IMR-90 (cell line): ENCODE data around the gene OR11G2. TPM values are rescaled to one million over a fixed set of nuclear protein-coding genes. Genes with fewer than 3 reads are reported as not detected.
"Not testable (repeated sequence)": the region's sequence is repeated elsewhere in the genome, so short reads cannot be mapped to it uniquely, and the experiment has no call there.

Experiments
- ATAC-seq: fragments of 200-7000 bp; cut with Tn5 transposase; 2 replicates; pipeline ENCODE4 v1.9.1; 2020; ENCODE audit warnings: low read depth, mild to moderate bottlenecking, moderate library complexity
- BruUV-seq: library from RNA; stranded (reverse); fragments of 400-500 nt; replicated peaks from 2 replicates; lab custom pipeline; 2021; lab: Mats Ljungman, UMichigan
- CTCF ChIA-PET: fragments of 300-600 bp; formaldehyde crosslinking; extraction: SDS; loops from one replicate; lab custom pipeline; 2021; ENCODE audit warnings: antibody characterized with exemption; lab: Yijun Ruan, JAX
- POLR2A ChIA-PET: fragments of 300-600 bp; sonication (Branson Sonifier 250); formaldehyde crosslinking; loops from one replicate; lab custom pipeline; 2022; ENCODE audit warnings: antibody characterized with exemption; ENCODE audit not compliant: unreplicated experiment; lab: Charles Lee
- DNase-seq: peaks from one replicate; pipeline ENCODE4 v3.0.0; 2013
- H2AFZ ChIP-seq: replicated peaks from 2 replicates; pipeline ENCODE3; 2013; ENCODE audit warnings: low read length, mild to moderate bottlenecking; ENCODE audit not compliant: poor library complexity
- H2AK5ac ChIP-seq: 2 replicates; pipeline ENCODE4 v1.6.1; 2013; ENCODE audit warnings: low read depth, low read length, inconsistent platforms
- H2AK9ac ChIP-seq: replicated peaks from 2 replicates; pipeline ENCODE3; 2013; ENCODE audit warnings: mild to moderate bottlenecking, low read depth, low read length, moderate library complexity; ENCODE audit not compliant: poor library complexity
- H2BK120ac ChIP-seq: 2 replicates; pipeline ENCODE4 v1.6.1; 2013; ENCODE audit warnings: low read depth, low read length, inconsistent platforms
- H2BK15ac ChIP-seq: 3 replicates; pipeline ENCODE4 v1.6.1; 2013; ENCODE audit warnings: low read depth, low read length, inconsistent platforms
- H2BK20ac ChIP-seq: 2 replicates; pipeline ENCODE4 v1.6.1; 2013; ENCODE audit warnings: low read depth, mild to moderate bottlenecking, inconsistent platforms, low read length, moderate library complexity
- H2BK5ac ChIP-seq: 2 replicates; pipeline ENCODE4 v1.6.1; 2013; ENCODE audit warnings: mild to moderate bottlenecking, low read depth, low read length, inconsistent platforms; ENCODE audit not compliant: poor library complexity, severe bottlenecking
- H3K14ac ChIP-seq: replicated peaks from 2 replicates; pipeline ENCODE4 v1.6.1; 2013; ENCODE audit warnings: low read depth, low read length, inconsistent platforms
- H3K18ac ChIP-seq: 2 replicates; pipeline ENCODE4 v1.6.1; 2013; ENCODE audit warnings: low read depth, low read length, control low read depth
- H3K23ac ChIP-seq: 2 replicates; pipeline ENCODE4 v1.6.1; 2013; ENCODE audit warnings: low read depth, low read length, inconsistent platforms
- H3K27ac ChIP-seq: 2 replicates; pipeline ENCODE4 v1.5.1; 2013; ENCODE audit warnings: mild to moderate bottlenecking, control low read depth, low read length; ENCODE audit not compliant: insufficient read depth
- H3K27me3 ChIP-seq: 2 replicates; pipeline ENCODE4 v1.6.1; 2013; ENCODE audit warnings: low read length; ENCODE audit not compliant: control insufficient read depth, insufficient read depth
- H3K36me3 ChIP-seq: 2 replicates; pipeline ENCODE4 v1.6.1; 2013; ENCODE audit warnings: low read length, mixed read lengths; ENCODE audit not compliant: control insufficient read depth, insufficient read depth
- H3K4ac ChIP-seq: 2 replicates; pipeline ENCODE4 v1.6.1; 2013; ENCODE audit warnings: low read depth, low read length, inconsistent platforms
- H3K4me1 ChIP-seq: 2 replicates; pipeline ENCODE4 v1.6.1; 2013; ENCODE audit warnings: low read length, mixed read lengths; ENCODE audit not compliant: control insufficient read depth, insufficient read depth
- H3K4me2 ChIP-seq: 2 replicates; pipeline ENCODE4 v1.6.1; 2013; ENCODE audit warnings: low read depth, mild to moderate bottlenecking, control low read depth, low read length, moderate library complexity
- H3K4me3 ChIP-seq: 2 replicates; pipeline ENCODE4 v1.5.1; 2013; ENCODE audit warnings: low read depth, mild to moderate bottlenecking, control low read depth, low read length, moderate library complexity; ENCODE audit not compliant: insufficient read depth
- H3K56ac ChIP-seq: 2 replicates; pipeline ENCODE4 v1.6.1; 2013; ENCODE audit warnings: low read length, inconsistent platforms; ENCODE audit not compliant: insufficient read depth; ENCODE audit errors: extremely low read depth
- H3K79me1 ChIP-seq, 2 experiments: 2 replicates each; pipeline ENCODE4 v1.6.1; 2013; ENCODE audit warnings: low read length in 2 of 2, inconsistent platforms in 1 of 2, low read depth in 1 of 2
- H3K9ac ChIP-seq: 2 replicates; pipeline ENCODE4 v1.6.1; 2013; ENCODE audit warnings: low read depth, low read length, control low read depth
- H3K9me1 ChIP-seq: 2 replicates; pipeline ENCODE4 v1.6.1; 2013; ENCODE audit warnings: low read length, inconsistent platforms; ENCODE audit not compliant: insufficient read depth
- H3K9me3 ChIP-seq: 2 replicates; pipeline ENCODE4 v1.6.1; 2013; ENCODE audit warnings: low read length; ENCODE audit not compliant: control insufficient read depth, insufficient read depth
- H4K20me1 ChIP-seq: 2 replicates; pipeline ENCODE4 v1.6.1; 2013; ENCODE audit warnings: low read length, inconsistent platforms; ENCODE audit not compliant: insufficient read depth
- H4K5ac ChIP-seq: 2 replicates; pipeline ENCODE4 v1.6.1; 2013; ENCODE audit warnings: mild to moderate bottlenecking, low read depth, low read length, control low read depth
- H4K8ac ChIP-seq, 2 experiments: 2 replicates each; pipeline ENCODE4 v1.6.1; 2013; ENCODE audit warnings: low read depth in 2 of 2, low read length in 2 of 2, control low read depth in 1 of 2, inconsistent platforms in 1 of 2
- H4K91ac ChIP-seq: 2 replicates; pipeline ENCODE4 v1.6.1; 2013; ENCODE audit warnings: low read depth, low read length, inconsistent platforms; ENCODE audit not compliant: insufficient read depth
- dilution Hi-C: fragments of 300-500 bp; cut with HindIII; formaldehyde crosslinking; loops from one replicate; pipeline ENCODE4 v1.14.3; 2018; ENCODE audit warnings: low sequenced_read_pairs; ENCODE audit not compliant: unreplicated experiment
- in situ Hi-C: fragments of 300-500 bp; cut with MboI; formaldehyde crosslinking; loops from 3 replicates; pipeline ENCODE4 v1.14.3; 2019; ENCODE audit warnings: low sequenced_read_pairs, inconsistent platforms, mixed read lengths
- intact Hi-C: fragments of 100-400 bp; cut with micrococcal nuclease; formaldehyde crosslinking; loops from 2 replicates; pipeline ENCODE4 v1.10.0; 2022
- polyA plus RNA-seq, 3 experiments: library from polyadenylated mRNA; depleted of rRNA; stranded (reverse); fragments of >200 nt; gene quantifications; 2 replicates each; pipeline ENCODE4 v1.2.3, GENCODE V29; 2012; ENCODE audit warnings: low replicate concordance in 1 of 3
- total RNA-seq: library from RNA; depleted of rRNA; stranded (reverse); fragments of >200 nt; gene quantifications from 2 replicates; pipeline ENCODE4 v1.2.3, GENCODE V29; 2012

The OR11G2 gene
- total and polyA plus RNA-seq, 2 of the 4 experiments (the other 2 are of a cell fraction), result not detected

GRCh38 chr14:20174205-20174604 lies 16.5 kb upstream of the OR11G2 start:
- H3K4ac ChIP-seq, H2BK120ac ChIP-seq, H3K4me1 ChIP-seq, H2BK5ac ChIP-seq, H3K79me1 ChIP-seq, POLR2A ChIA-PET, ATAC-seq, H3K23ac ChIP-seq, in situ Hi-C loops, H3K9me3 ChIP-seq, H3K27ac ChIP-seq, H4K20me1 ChIP-seq, H3K27me3 ChIP-seq, H2AK9ac ChIP-seq, CTCF ChIA-PET, H2BK15ac ChIP-seq, H2AK5ac ChIP-seq, H2AFZ ChIP-seq, BruUV-seq, dilution Hi-C loops, H4K8ac ChIP-seq, H3K9me1 ChIP-seq, H3K14ac ChIP-seq, H3K18ac ChIP-seq, H4K5ac ChIP-seq, H3K36me3 ChIP-seq, H2BK20ac ChIP-seq, H3K4me2 ChIP-seq, H3K9ac ChIP-seq, intact Hi-C loops, H4K91ac ChIP-seq, H3K56ac ChIP-seq, H3K4me3 ChIP-seq, DNase-seq: not testable (repeated sequence)
